ENCODE results near the gene ERC2. TPM values are rescaled to one million over a fixed set of nuclear protein-coding genes. Genes with fewer than 3 reads are reported as not detected.
A peak's percentile ranks its signal among the peaks of the same experiment; 100 is the strongest.

Gene ERC2
- total and polyA plus RNA-seq, 11 donors = 0.16 to 3.8 (median 1.6) TPM

DNA sequence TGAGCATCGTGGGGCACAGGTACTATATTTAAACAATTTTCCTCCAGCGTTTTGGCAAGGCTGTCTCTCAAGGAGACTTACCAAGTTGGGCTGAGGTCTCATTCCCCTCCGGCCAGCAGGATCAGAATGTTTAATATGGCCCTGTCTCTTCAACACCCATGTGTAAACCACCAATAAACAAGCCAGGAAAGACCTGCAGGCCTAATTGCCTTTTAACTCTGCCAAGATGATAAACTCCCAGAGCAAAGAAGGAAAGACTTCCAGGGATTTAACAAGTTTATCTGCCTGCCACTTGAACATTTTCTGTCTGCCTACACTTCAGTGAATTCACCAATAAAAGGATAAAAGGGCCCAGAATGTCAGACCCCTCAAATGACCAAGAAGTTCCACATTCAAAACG is 850.9 kb downstream of the ERC2 start:
- H3K27ac ChIP-seq = no peak overlapping the region
- no peak for TF ChIP-seq POLR2A (IDR thresholded peaks at IDR 0.05)
- TF ChIP-seq, protein P1, sequence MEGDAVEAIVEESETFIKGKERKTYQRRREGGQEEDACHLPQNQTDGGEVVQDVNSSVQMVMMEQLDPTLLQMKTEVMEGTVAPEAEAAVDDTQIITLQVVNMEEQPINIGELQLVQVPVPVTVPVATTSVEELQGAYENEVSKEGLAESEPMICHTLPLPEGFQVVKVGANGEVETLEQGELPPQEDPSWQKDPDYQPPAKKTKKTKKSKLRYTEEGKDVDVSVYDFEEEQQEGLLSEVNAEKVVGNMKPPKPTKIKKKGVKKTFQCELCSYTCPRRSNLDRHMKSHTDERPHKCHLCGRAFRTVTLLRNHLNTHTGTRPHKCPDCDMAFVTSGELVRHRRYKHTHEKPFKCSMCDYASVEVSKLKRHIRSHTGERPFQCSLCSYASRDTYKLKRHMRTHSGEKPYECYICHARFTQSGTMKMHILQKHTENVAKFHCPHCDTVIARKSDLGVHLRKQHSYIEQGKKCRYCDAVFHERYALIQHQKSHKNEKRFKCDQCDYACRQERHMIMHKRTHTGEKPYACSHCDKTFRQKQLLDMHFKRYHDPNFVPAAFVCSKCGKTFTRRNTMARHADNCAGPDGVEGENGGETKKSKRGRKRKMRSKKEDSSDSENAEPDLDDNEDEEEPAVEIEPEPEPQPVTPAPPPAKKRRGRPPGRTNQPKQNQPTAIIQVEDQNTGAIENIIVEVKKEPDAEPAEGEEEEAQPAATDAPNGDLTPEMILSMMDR (IDR thresholded peaks at IDR 0.05) = no peak
- intact Hi-C loops (cut with DNase I) = no loop called here
- H3K9me3 ChIP-seq = no peaks in the 10 kb centered on the region
- H3K4me1 ChIP-seq = peaks cover 0 to 11% (median 0%) of the 10 kb centered on the region in 12 donors
- H3K27me3 ChIP-seq = peaks cover 0 to 20% (median 0%) of the 10 kb centered on the region in 9 donors
- H3K4me3 ChIP-seq = no peak overlapping the region
- ATAC-seq (no peak), DNase-seq (no peak)
- no peaks in the 10 kb centered on the region for H3K36me3 ChIP-seq
- 40 to 62% (median 48%) methylated on average over 4 of the region's 4 CpGs for WGBS, 4 donors

DNA sequence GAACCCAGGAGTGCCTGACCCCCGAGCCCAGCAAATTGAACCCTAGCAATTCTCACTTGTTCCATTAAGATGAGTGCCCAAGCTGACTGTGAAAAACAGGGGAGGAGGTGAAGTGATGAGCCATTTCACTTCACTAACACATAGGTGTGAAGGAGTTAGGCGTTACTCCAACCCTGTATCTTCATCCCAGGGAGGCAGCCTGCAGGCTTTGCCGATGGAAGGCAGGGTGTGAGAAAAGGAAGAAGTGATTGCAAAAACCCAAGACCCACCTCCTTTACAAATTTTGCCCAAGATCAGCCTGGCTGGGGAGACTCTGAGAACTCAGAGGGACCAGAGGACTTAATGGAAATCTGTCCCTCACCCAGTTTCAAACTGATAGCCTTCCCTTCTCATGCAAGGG is 851.5 kb downstream of the ERC2 start:
- WGBS, 4 donors = 75 to 89% (median 80%) methylated on average over 3 of the region's 3 CpGs
- Histone ChIP-seq H3K36me3 (no peaks in the 10 kb centered on the region), H3K4me3 (no peak overlapping the region), H3K4me1 (peaks cover 0 to 11% (median 0%) of the 10 kb centered on the region in 12 donors), H3K27ac (peak overlapping the region in 1 of 12 donors; percentile 51), H3K9me3 (no peaks in the 10 kb centered on the region), H3K27me3 (peaks cover 0 to 20% (median 0%) of the 10 kb centered on the region in 9 donors)
- no peak for DNase-seq
- no peak for ATAC-seq
- intact Hi-C loops (cut with DNase I) = no loop called here
- TF ChIP-seq POLR2A (IDR thresholded peaks at IDR 0.05) = no peak
- TF ChIP-seq, protein P1 (IDR thresholded peaks at IDR 0.05) = no peak

DNA sequence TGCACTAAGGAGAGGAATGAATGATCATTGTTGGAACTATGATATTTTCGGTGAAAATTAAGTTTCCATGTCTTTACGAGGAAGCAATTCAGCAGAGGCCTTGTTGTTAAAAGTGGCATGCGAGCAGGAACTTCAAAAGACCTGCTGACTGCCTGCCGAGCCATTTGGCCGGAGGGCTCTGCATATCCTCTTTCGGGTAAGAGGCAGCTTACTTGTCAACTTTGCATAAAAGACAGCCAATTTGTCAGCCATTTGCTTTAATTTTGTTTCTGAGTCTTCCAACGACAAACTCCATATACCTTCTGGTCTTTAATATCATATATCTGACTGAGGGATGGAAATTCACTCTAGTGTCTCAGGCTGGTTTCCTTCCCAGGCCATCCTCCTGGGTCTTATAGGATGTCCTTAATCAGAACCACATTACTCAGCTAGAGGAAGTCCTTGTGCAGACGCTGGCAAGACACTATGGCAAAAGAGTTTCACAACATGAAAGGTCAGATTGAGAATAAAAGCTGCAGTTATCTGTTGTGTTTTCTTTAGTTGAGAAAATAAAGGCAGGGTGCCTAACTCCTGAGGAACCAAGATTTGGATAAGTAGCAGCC is 852.5 kb downstream of the ERC2 start:
- TF ChIP-seq POLR2A (IDR thresholded peaks at IDR 0.05) = no peak
- TF ChIP-seq, protein P1 (IDR thresholded peaks at IDR 0.05) = no peak
- Histone ChIP-seq H3K4me1 (peaks cover 0 to 11% (median 0%) of the 10 kb centered on the region in 12 donors), H3K9me3 (no peaks in the 10 kb centered on the region), H3K4me3 (no peak overlapping the region), H3K27ac (peak overlapping the region in 1 of 12 donors; percentile 51), H3K36me3 (no peaks in the 10 kb centered on the region), H3K27me3 (peaks cover 0 to 14% (median 0%) of the 10 kb centered on the region in 9 donors)
- WGBS, 4 donors = 57 to 71% (median 65%) methylated on average over 8 of the region's 8 CpGs
- peak in 1 of 5 donors; percentile 32 for DNase-seq
- ATAC-seq = peak in 2 of 4 donors; percentile 44 to 62
- intact Hi-C loops (cut with DNase I) = no loop called here

DNA sequence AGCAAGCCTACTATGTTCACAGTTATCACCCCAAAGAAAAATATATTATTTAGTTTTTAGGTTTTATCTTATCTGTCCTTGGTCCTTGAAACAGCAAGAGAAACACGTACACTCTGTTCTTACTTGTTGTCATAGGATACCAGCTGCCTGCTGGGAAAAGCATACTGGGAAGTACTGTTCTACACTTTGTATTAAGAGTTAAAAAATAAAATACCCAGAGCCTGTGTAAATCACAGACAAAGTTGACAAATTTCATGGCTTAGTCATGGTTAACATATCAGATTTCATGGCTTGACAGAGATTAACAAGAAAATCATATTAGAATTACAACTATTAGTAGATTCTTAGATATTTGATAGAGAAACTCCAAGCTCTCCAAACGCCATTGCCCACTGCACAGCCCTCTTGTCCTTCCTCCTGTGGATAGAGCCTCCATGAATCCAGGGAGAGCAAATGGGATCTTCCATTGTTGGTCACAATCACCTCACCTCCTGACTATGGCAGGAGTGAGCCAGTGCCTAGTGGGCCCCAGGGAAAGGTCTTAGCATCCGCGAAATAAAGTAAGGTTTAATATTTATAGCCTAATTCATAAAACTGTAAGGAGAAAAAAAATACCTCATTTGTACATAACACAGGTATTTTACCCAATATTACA is 853.1 kb downstream of the ERC2 start:
- no peaks in the 10 kb centered on the region for H3K9me3 ChIP-seq
- H3K27me3 ChIP-seq = peaks cover 0 to 14% (median 0%) of the 10 kb centered on the region in 9 donors
- H3K4me3 ChIP-seq = no peak overlapping the region
- H3K27ac ChIP-seq = peak overlapping the region in 1 of 12 donors; percentile 51
- peaks cover 0 to 11% (median 0%) of the 10 kb centered on the region in 12 donors for H3K4me1 ChIP-seq
- DNase-seq (no peak), ATAC-seq (no peak)
- WGBS, 4 donors = 64 to 78% (median 71%) methylated on average over 4 of the region's 4 CpGs
- TF ChIP-seq POLR2A (IDR thresholded peaks at IDR 0.05) = no peak
- TF ChIP-seq, protein P1 (IDR thresholded peaks at IDR 0.05) = no peak
- intact Hi-C loops (cut with DNase I) = no loop called here
- no peaks in the 10 kb centered on the region for H3K36me3 ChIP-seq

Measured in heart left ventricle (tissue), 16 donors.